SK-N-SH (cell line): ENCODE results near the gene ABCF1. TPM values are rescaled to one million over a fixed set of nuclear protein-coding genes. Genes with fewer than 3 reads are reported as not detected.

ENCODE experiments used
- CTCF ChIA-PET: fragments of 300-600, 350-600 bp; formaldehyde crosslinking; extraction: SDS; loops from one replicate; lab custom pipeline; 2021; lab: Yijun Ruan, JAX
- POLR2A ChIA-PET: fragments of 350-600 bp; sonication (Branson Sonifier 250); formaldehyde crosslinking; extraction: SDS; loops from one replicate; lab custom pipeline; 2020; ENCODE audit warnings: antibody characterized with exemption, inconsistent platforms; lab: Yijun Ruan, JAX
- DNase-seq: peaks from one replicate; pipeline ENCODE4 v3.0.0; 2012
- H2AFZ ChIP-seq: fragments of 200-600 bp; sonication (generic); 2 replicates; pipeline ENCODE4 v1.8.1; 2016; ENCODE audit warnings: antibody characterized with exemption, mild to moderate bottlenecking, low read depth
- H3F3A ChIP-seq: fragments of 200-600 bp; sonication (generic); replicated peaks from 2 replicates; pipeline ENCODE3; 2016; ENCODE audit warnings: antibody characterized with exemption, mild to moderate bottlenecking; ENCODE audit not compliant: insufficient read depth
- H3K27ac ChIP-seq, 2 experiments: fragments of 200-500 bp in 1 of 2; fragments of 200-600 bp in 1 of 2; sonication (Bioruptor generic) in 1 of 2; sonication (generic), shearing (Covaris generic) in 1 of 2; 2 replicates each; pipeline versions ENCODE4 v1.5.1 to v1.6.1; 2014 to 2016; ENCODE audit warnings: low read depth in 2 of 2, inconsistent platforms in 1 of 2, low read length in 1 of 2, mild to moderate bottlenecking in 1 of 2, mixed read lengths in 1 of 2
- H3K27me3 ChIP-seq: fragments of 200-600 bp; sonication (generic), shearing (Covaris generic); 2 replicates; pipeline ENCODE4 v1.6.1; 2016; ENCODE audit warnings: mixed run types; ENCODE audit not compliant: insufficient read depth
- H3K36me3 ChIP-seq, 2 experiments: fragments of 200-500 bp in 1 of 2; fragments of 200-600 bp in 1 of 2; sonication (Bioruptor generic) in 1 of 2; sonication (generic) in 1 of 2; replicated peaks in 1 of 2; 2 replicates each; pipeline versions ENCODE3 to v1.5.1; 2014 to 2016; ENCODE audit warnings: low read length in 1 of 2, mild to moderate bottlenecking in 1 of 2; ENCODE audit not compliant: insufficient read depth in 2 of 2, control insufficient read depth in 1 of 2
- H3K4me1 ChIP-seq, 2 experiments: fragments of 200-500 bp in 1 of 2; fragments of 200-600 bp in 1 of 2; sonication (Bioruptor generic) in 1 of 2; sonication (generic), shearing (Covaris generic) in 1 of 2; 2 replicates each; pipeline versions ENCODE4 v1.5.1 to v1.6.1; 2014 to 2016; ENCODE audit warnings: low read depth in 1 of 2, low read length in 1 of 2, mixed run types in 1 of 2; ENCODE audit not compliant: insufficient read depth in 2 of 2, control insufficient read depth in 1 of 2
- H3K4me2 ChIP-seq: fragments of 200-600 bp; sonication (generic), shearing (Covaris generic); 2 replicates; pipeline ENCODE4 v1.6.1; 2017; ENCODE audit warnings: mixed run types
- H3K4me3 ChIP-seq, 2 experiments: fragments of 200-500 bp in 1 of 2; fragments of 200-600 bp in 1 of 2; sonication (Bioruptor generic) in 1 of 2; sonication (generic), shearing (Covaris generic) in 1 of 2; 2 replicates each; pipeline versions ENCODE4 v1.5.1 to v1.8.1; 2014 to 2016; ENCODE audit warnings: low read depth in 2 of 2, inconsistent platforms in 1 of 2, low read length in 1 of 2, mild to moderate bottlenecking in 1 of 2, mixed read lengths in 1 of 2, moderate library complexity in 1 of 2
- H3K79me2 ChIP-seq: fragments of 200-600 bp; sonication (generic); 2 replicates; pipeline ENCODE4 v1.8.1; 2017; ENCODE audit warnings: mild to moderate bottlenecking; ENCODE audit not compliant: insufficient read depth
- H3K9ac ChIP-seq: fragments of 200-600 bp; sonication (generic); 2 replicates; pipeline ENCODE4 v1.6.1; 2017; ENCODE audit warnings: mixed run types
- H3K9me2 ChIP-seq: fragments of 200-600 bp; sonication (generic); 2 replicates; pipeline ENCODE4 v1.6.1; 2017; ENCODE audit warnings: mixed run types
- H3K9me3 ChIP-seq: fragments of 200-600 bp; sonication (generic); 2 replicates; pipeline ENCODE4 v1.6.1; 2017; ENCODE audit warnings: mixed run types, mild to moderate bottlenecking, moderate library complexity
- H4K20me1 ChIP-seq: fragments of 200-600 bp; sonication (generic); 2 replicates; pipeline ENCODE4 v1.6.1; 2017; ENCODE audit warnings: mild to moderate bottlenecking, mixed run types; ENCODE audit not compliant: insufficient read depth
- CHD2 ChIP-seq: fragments of 150-350 bp; IDR thresholded peaks from 2 replicates; pipeline ENCODE4 v1.6.1; 2018; ENCODE audit warnings: low read length; ENCODE audit not compliant: partially characterized antibody
- EP300 ChIP-seq, 2 experiments: IDR thresholded peaks; 2 replicates each; pipeline versions ENCODE4 v1.4.0 to v1.6.1; 2012; ENCODE audit warnings: borderline replicate concordance in 1 of 2, low read depth in 1 of 2, low read length in 1 of 2
- EZH2phosphoT487 ChIP-seq: fragments of 200-600 bp; sonication (generic); IDR thresholded peaks from 2 replicates; pipeline ENCODE4 v1.6.1; 2017; ENCODE audit warnings: low read depth, mixed run types, mild to moderate bottlenecking, antibody characterized with exemption, moderate library complexity, borderline replicate concordance
- FOSL2 ChIP-seq: IDR thresholded peaks from 2 replicates; pipeline ENCODE4 v1.4.0; 2012; ENCODE audit warnings: low read depth, mild to moderate bottlenecking, moderate library complexity, borderline replicate concordance
- FOXJ3 ChIP-seq: sonication (generic); formaldehyde crosslinking; IDR thresholded peaks from 2 replicates; pipeline ENCODE4 v1.5.1; 2020; ENCODE audit warnings: mild to moderate bottlenecking, missing genetic modification reagents
- GATA2 ChIP-seq: sonication (generic); formaldehyde crosslinking; IDR thresholded peaks from 2 replicates; pipeline ENCODE4 v1.5.0; 2020; ENCODE audit warnings: mild to moderate bottlenecking, missing genetic modification reagents
- MEF2A ChIP-seq: IDR thresholded peaks from 2 replicates; pipeline ENCODE4 v1.4.0; 2012; ENCODE audit warnings: low read depth, borderline replicate concordance
- NFIC ChIP-seq: IDR thresholded peaks from 2 replicates; pipeline ENCODE4 v1.4.0; 2012; ENCODE audit warnings: borderline replicate concordance
- RFX5 ChIP-seq: IDR thresholded peaks from 2 replicates; pipeline ENCODE4 v1.6.1; 2012; ENCODE audit warnings: mild to moderate bottlenecking, improper control_type of control experiment, low read length
- SIN3A ChIP-seq: IDR thresholded peaks from 2 replicates; pipeline ENCODE4 v1.6.1; 2012; ENCODE audit warnings: low read depth, mild to moderate bottlenecking, low read length, moderate library complexity, borderline replicate concordance
- SMC3 ChIP-seq: IDR thresholded peaks from 2 replicates; pipeline ENCODE4 v1.6.1; 2012; ENCODE audit warnings: low read depth, low read length, improper control_type of control experiment
- TEAD4 ChIP-seq: IDR thresholded peaks from 2 replicates; pipeline ENCODE4 v1.4.0; 2012; ENCODE audit warnings: mild to moderate bottlenecking, borderline replicate concordance; ENCODE audit not compliant: insufficient read depth
- WGBS: methylation state at CpG from one replicate; pipeline ENCODE4 v1.1.6; 2017; ENCODE audit warnings: low lambda C conversion rate; 5-methylcytosine and 5-hydroxymethylcytosine counted together
- polyA plus RNA-seq, 3 experiments: library from polyadenylated mRNA; depleted of rRNA; stranded (reverse); fragments of >200 nt; gene quantifications; 2 replicates each; pipeline ENCODE4 v1.2.3, GENCODE V29; 2012
- TF ChIP-seq, protein P1 (sequence below): fragments of 150-350 bp; IDR thresholded peaks from 2 replicates; pipeline ENCODE4 v1.6.1; 2016; ENCODE audit warnings: mild to moderate bottlenecking, low read depth, low read length
- TF ChIP-seq, protein P2 (sequence below): IDR thresholded peaks from 2 replicates; pipeline ENCODE4; 2012
- TF ChIP-seq, protein P3 (sequence below): IDR thresholded peaks from 2 replicates; pipeline ENCODE4 v1.6.1; 2012; ENCODE audit warnings: mild to moderate bottlenecking, low read depth, low read length, moderate library complexity

ABCF1 gene
- polyA plus RNA-seq, 1 of the 3 experiments (the other 2 are of a cell fraction): 53.4 TPM

DNA sequence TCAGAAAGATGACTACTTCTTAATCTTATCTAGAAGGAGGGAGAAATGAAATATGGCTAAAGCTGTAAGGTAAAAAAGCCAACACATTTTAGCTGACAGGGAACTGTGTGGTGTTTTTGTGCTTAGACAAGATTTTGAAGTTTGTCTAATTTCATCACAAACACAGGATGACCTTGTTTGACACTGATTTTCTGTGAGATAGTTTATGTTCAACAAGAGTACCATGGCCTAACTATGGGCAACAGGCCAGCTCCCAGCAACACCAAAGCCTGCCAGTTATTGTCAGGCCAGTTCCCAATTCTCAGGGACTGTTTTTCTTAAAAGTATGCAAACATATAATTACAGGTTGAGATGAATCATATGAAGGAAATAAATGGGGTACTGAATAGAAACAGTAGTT, 5.5 kb upstream of the ABCF1 start (continued):
- TF ChIP-seq, protein P1, sequence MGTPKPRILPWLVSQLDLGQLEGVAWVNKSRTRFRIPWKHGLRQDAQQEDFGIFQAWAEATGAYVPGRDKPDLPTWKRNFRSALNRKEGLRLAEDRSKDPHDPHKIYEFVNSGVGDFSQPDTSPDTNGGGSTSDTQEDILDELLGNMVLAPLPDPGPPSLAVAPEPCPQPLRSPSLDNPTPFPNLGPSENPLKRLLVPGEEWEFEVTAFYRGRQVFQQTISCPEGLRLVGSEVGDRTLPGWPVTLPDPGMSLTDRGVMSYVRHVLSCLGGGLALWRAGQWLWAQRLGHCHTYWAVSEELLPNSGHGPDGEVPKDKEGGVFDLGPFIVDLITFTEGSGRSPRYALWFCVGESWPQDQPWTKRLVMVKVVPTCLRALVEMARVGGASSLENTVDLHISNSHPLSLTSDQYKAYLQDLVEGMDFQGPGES: no peak

DNA sequence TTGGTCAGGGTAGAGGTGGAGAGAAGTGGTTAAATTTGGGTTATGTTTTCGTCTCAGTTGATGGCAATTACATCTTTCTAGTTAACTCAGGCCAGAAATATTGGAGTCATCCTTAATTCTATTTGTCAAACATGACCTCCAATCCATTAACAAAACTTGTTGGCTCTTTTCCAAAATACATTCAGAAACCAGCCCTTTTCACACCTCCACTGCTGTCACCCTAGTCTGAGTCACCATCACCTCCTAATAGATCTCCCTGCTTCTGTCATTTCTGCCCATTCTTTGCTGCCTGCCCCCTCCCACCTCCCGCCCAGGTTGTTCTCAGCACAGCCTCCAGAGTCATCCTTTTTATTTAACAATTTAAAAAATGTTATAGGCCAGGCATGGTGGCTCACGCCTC, 3.0 kb upstream of the ABCF1 start:
- Histone ChIP-seq H3K9me2 (no peaks in the 10 kb centered on the region), H2AFZ (no peak overlapping the region), H3F3A (peaks cover 15% of the 10 kb centered on the region), H3K4me3 (no peak overlapping the region), H3K9me3 (no peaks in the 10 kb centered on the region), H3K4me1 (peaks cover 8 to 19% of the 10 kb centered on the region in 2 experiments; a peak in 3 of 4 replicates), H3K27me3 (no peaks in the 10 kb centered on the region), H3K79me2 (peaks cover 20% of the 10 kb centered on the region), H3K36me3 (peaks cover 5 to 8% of the 10 kb centered on the region in 2 experiments), H4K20me1 (peaks cover 16% of the 10 kb centered on the region), H3K27ac (no peak overlapping the region), H3K4me2 (no peak overlapping the region), H3K9ac (no peak overlapping the region)
- no peak for TF ChIP-seq GATA2 (CRISPR knock-in tag)
- no peak for TF ChIP-seq NFIC
- no peak for TF ChIP-seq CHD2
- WGBS: 79% methylated on average over 3 of the region's 3 CpGs
- POLR2A ChIA-PET: no interaction called here
- CTCF ChIA-PET: no interaction called here
- no peak for DNase-seq

DNA sequence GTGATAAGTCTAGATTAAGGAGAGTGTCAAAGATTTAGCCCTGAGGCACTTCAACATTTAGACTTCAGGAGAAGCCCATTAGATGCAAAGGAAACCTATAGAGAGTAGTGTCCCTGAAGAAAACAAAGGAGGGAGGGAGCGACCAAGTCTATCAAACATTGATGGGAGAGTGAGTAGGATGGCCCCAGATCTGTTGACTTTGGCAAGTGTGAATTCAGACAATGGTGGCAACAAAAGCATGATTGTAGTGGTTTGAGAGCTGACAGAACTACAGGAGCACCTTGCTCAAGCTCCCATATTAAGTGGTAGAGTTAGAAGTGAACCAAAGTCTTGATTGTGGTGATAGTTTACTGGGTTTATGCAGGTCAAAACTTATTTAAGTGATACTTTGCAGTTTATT, 979 bp upstream of the ABCF1 start:
- Histone ChIP-seq H3K9me3 (no peaks in the 10 kb centered on the region), H3K79me2 (peaks cover 40% of the 10 kb centered on the region), H3F3A (peaks cover 5% of the 10 kb centered on the region), H2AFZ (peak overlapping the region; percentile 95; the same call in 1 of the 2 replicates), H3K4me3 (peak overlapping the region; percentile 61 to 81), H3K27me3 (no peaks in the 10 kb centered on the region), H3K4me2 (peak overlapping the region; percentile 97), H3K4me1 (peaks cover 12 to 23% of the 10 kb centered on the region in 2 experiments; a peak in 3 of 4 replicates), H3K27ac (no peak overlapping the region), H3K9me2 (no peaks in the 10 kb centered on the region), H4K20me1 (peaks cover 34% of the 10 kb centered on the region), H3K36me3 (peaks cover 0 to 15% of the 10 kb centered on the region in 2 experiments), H3K9ac (peak overlapping the region; percentile 95)
- ChIA-PET CTCF (interaction anchor here (0.6 to 2.4 kb wide), 5 partner anchors 16 to 256 kb away, joined by 4 to 12 read pairs (median 4); no protein-coding TSS in a partner anchor), POLR2A (interaction anchor here (0.5 to 2.3 kb wide), 8 partner anchors 13 to 47 kb away, joined by 3 to 16 read pairs (median 6); partner anchors contain the start of genes MRPS18B, PPP1R10 and PRR3)
- TF ChIP-seq SMC3 (no peak), MEF2A (no peak), RFX5 (no peak), FOXJ3 (CRISPR knock-in tag) (no peak), TEAD4 (no peak), CHD2 (no peak), FOSL2 (no peak), EP300 (IDR thresholded peaks at IDR 0.05; ENCODE audit: borderline replicate concordance in 1 of 2, low read depth in 1 of 2, low read length in 1 of 2) (no peak), SIN3A (no peak), EZH2phosphoT487 (no peak), GATA2 (CRISPR knock-in tag) (no peak)
- TF ChIP-seq, protein P1: no peak
- TF ChIP-seq, protein P2, sequence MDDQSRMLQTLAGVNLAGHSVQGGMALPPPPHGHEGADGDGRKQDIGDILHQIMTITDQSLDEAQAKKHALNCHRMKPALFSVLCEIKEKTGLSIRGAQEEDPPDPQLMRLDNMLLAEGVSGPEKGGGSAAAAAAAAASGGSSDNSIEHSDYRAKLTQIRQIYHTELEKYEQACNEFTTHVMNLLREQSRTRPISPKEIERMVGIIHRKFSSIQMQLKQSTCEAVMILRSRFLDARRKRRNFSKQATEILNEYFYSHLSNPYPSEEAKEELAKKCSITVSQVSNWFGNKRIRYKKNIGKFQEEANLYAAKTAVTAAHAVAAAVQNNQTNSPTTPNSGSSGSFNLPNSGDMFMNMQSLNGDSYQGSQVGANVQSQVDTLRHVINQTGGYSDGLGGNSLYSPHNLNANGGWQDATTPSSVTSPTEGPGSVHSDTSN: no peak
- TF ChIP-seq, protein P3, sequence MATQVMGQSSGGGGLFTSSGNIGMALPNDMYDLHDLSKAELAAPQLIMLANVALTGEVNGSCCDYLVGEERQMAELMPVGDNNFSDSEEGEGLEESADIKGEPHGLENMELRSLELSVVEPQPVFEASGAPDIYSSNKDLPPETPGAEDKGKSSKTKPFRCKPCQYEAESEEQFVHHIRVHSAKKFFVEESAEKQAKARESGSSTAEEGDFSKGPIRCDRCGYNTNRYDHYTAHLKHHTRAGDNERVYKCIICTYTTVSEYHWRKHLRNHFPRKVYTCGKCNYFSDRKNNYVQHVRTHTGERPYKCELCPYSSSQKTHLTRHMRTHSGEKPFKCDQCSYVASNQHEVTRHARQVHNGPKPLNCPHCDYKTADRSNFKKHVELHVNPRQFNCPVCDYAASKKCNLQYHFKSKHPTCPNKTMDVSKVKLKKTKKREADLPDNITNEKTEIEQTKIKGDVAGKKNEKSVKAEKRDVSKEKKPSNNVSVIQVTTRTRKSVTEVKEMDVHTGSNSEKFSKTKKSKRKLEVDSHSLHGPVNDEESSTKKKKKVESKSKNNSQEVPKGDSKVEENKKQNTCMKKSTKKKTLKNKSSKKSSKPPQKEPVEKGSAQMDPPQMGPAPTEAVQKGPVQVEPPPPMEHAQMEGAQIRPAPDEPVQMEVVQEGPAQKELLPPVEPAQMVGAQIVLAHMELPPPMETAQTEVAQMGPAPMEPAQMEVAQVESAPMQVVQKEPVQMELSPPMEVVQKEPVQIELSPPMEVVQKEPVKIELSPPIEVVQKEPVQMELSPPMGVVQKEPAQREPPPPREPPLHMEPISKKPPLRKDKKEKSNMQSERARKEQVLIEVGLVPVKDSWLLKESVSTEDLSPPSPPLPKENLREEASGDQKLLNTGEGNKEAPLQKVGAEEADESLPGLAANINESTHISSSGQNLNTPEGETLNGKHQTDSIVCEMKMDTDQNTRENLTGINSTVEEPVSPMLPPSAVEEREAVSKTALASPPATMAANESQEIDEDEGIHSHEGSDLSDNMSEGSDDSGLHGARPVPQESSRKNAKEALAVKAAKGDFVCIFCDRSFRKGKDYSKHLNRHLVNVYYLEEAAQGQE: no peak
- 79% methylated on average over 1 of the region's 1 CpG for WGBS
- DNase-seq: no peak
